ENCODE measurements around the gene SPOCK1. TPM values are rescaled to one million over a fixed set of nuclear protein-coding genes. Genes with fewer than 3 reads are reported as not detected.
A peak's percentile ranks its signal among the peaks of the same experiment; 100 is the strongest.
"Not testable (repeated sequence)": the region's sequence is repeated elsewhere in the genome, so short reads cannot be mapped to it uniquely, and the experiment has no call there.

SPOCK1 gene
- total RNA-seq = 100 to 1,000 TPM in 1 of 2 donors, 10 to 100 TPM in 1; 63.8 to 111 TPM
- 101 TPM for polyA plus RNA-seq (ENCODE audit: insufficient read depth, low read depth, low replicate concordance)
- long read RNA-seq, donor 1, full-length matches to known transcripts = 1 of 1 reads
- long read RNA-seq, donor 1, partial matches to known transcripts = 0 of 1 reads
- long read RNA-seq, donor 1, other reads (novel, unspliced or antisense) = 0 of 1 reads
- long read RNA-seq, donor 2 = 0 reads

GRCh38 chr5:137498736-137499505 is at the start of gene SPOCK1:
TSS of gene SPOCK1 (minus strand) at chr5:137499326.
- peak within 1 kb of the TSS; percentile 64 to 69 for H3K27ac ChIP-seq
- no peaks in the 10 kb centered on the region for H3K36me3 ChIP-seq (ENCODE audit: low read depth, missing control alignments)
- H3K27me3 ChIP-seq = no peaks in the 10 kb centered on the region
- peak within 1 kb of the TSS; percentile 64 to 69 for H3K4me3 ChIP-seq
- TF ChIP-seq CTCF (IDR thresholded peaks at IDR 0.05) (peak; percentile 80 to 99 (median 92)), POLR2A (IDR thresholded peaks at IDR 0.05) (no peak)
- H3K4me1 ChIP-seq = no peaks in the 10 kb centered on the region
- intact Hi-C loops (cut with DNase I; ENCODE audit: low total_unique reads) = loop anchor here (5.0 kb wide), 1 partner anchor 177 kb away; no protein-coding TSS in a partner anchor
- DNase-seq = peak; percentile 85
- WGBS, 2 donors = 0% methylated on average over 29 to 44 of the region's 78 CpGs
- no peaks in the 10 kb centered on the region for H3K9me3 ChIP-seq

- TF ChIP-seq CTCF (IDR thresholded peaks at IDR 0.05) (no peak), POLR2A (IDR thresholded peaks at IDR 0.05) (no peak)
- Histone ChIP-seq H3K27me3 (no peaks in the 10 kb centered on the region), H3K36me3 (ENCODE audit: low read depth, missing control alignments) (no peaks in the 10 kb centered on the region), H3K9me3 (no peaks in the 10 kb centered on the region), H3K27ac (no peak overlapping the region), H3K4me1 (no peaks in the 10 kb centered on the region), H3K4me3 (no peak overlapping the region)
- WGBS, 2 donors = 86 to 96% methylated on average over 4 of the region's 4 CpGs
- intact Hi-C loops (cut with DNase I; ENCODE audit: low total_unique reads) = no loop called here
- DNase-seq = no peak
Measured at GRCh38 chr5:137545956-137546355, 46.8 kb upstream of the SPOCK1 start.

- H3K36me3 ChIP-seq (ENCODE audit: low read depth, missing control alignments); H3K4me1 ChIP-seq; H3K4me3 ChIP-seq; intact Hi-C loops (cut with DNase I; ENCODE audit: low total_unique reads); H3K27ac ChIP-seq; DNase-seq; H3K9me3 ChIP-seq; H3K27me3 ChIP-seq: not testable (repeated sequence)
- WGBS, 2 donors = 76 to 100% methylated on average over 1 to 2 of the region's 2 CpGs
Measured at GRCh38 chr5:137535449-137535848, 36.3 kb upstream of the SPOCK1 start.

- Histone ChIP-seq H3K4me3 (no peak overlapping the region), H3K27ac (no peak overlapping the region), H3K4me1 (no peaks in the 10 kb centered on the region), H3K9me3 (no peaks in the 10 kb centered on the region), H3K27me3 (no peaks in the 10 kb centered on the region), H3K36me3 (ENCODE audit: low read depth, missing control alignments) (no peaks in the 10 kb centered on the region)
- 86 to 88% methylated on average over 5 of the region's 5 CpGs for WGBS, 2 donors
- intact Hi-C loops (cut with DNase I; ENCODE audit: low total_unique reads) = no loop called here
- DNase-seq = no peak
- TF ChIP-seq POLR2A (IDR thresholded peaks at IDR 0.05) (no peak), CTCF (IDR thresholded peaks at IDR 0.05) (no peak)
Measured at GRCh38 chr5:137533963-137534362, 34.8 kb upstream of the SPOCK1 start.

GRCh38 chr5:137531266-137531665 is 32.1 kb upstream of the SPOCK1 start:
- no peak overlapping the region for H3K4me3 ChIP-seq
- no peak for DNase-seq
- no peak for TF ChIP-seq POLR2A (IDR thresholded peaks at IDR 0.05)
- TF ChIP-seq CTCF (IDR thresholded peaks at IDR 0.05) = no peak
- intact Hi-C loops (cut with DNase I; ENCODE audit: low total_unique reads) = no loop called here
- H3K27ac ChIP-seq = no peak overlapping the region
- H3K27me3 ChIP-seq = no peaks in the 10 kb centered on the region
- no peaks in the 10 kb centered on the region for H3K4me1 ChIP-seq
- H3K36me3 ChIP-seq (ENCODE audit: low read depth, missing control alignments) = no peaks in the 10 kb centered on the region
- H3K9me3 ChIP-seq = no peaks in the 10 kb centered on the region
